ENCODE results near the gene CCDC57.

The CCDC57 gene

DNA sequence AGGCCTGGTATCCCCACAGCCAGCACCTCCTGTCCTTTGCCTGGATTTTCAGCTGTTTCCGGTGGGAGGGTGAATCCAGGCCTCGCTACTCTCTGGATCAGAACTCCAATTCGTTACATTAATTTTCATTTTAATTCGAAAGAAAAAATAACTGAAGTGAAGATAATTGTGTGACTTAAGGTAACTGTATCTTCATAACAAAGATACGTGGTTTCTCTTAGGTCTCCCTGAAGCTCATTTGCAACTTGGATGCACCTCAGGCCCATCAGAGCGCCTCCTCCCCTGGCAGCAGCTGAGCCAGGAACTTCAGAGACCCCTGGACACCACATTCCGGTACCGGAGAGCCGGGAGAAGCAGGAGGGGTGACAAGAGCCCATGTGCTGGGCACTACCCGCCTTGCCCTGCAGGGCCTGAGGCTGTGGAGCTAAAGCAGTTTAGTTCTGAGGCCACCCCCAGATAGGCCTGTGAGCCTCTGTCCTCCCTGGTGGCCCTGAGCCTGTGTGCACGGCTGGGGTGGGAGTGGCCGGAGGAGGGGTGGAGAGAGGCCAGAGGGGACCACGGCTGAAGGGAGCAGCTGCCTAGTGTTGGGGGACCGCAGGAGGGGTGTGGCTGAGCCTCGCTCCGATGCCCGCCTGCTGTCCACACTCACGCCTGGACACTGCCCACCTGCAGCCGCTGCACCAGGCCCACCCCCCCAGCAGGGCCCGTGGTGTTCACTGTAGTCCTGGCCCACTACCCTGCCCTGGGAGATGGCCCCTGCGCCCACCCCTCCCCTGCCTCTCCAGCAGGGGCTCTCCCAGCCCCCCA, 135.7 kb downstream of the CCDC57 start:
- DNase-seq: no peak

GRCh38 chr17:82076018-82076784, 136.4 kb downstream of the CCDC57 start:
- no peak for DNase-seq

- no peak for DNase-seq
These were observed 139.2 kb downstream of the CCDC57 start for GRCh38 chr17:82073446-82073845.

DNA sequence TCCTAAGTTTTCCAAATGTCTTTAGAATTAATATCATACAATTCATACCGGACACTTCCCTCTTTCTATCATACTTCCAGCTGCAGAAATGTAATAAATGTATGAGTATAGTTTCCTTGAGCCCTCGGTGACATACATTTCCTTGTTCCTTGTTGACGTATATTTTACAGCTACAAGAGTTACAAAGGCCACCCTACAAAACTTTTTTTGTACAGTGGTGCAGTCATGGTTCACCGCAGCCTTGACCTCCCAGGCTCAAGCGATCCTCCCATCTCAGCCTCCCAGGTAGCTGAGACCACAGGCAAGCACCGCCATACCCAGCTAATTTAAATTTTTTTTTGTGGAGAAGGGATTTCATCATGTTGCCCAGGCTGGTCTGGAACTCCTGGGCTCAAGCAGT, 139.8 kb downstream of the CCDC57 start:
- no peak for DNase-seq

DNA sequence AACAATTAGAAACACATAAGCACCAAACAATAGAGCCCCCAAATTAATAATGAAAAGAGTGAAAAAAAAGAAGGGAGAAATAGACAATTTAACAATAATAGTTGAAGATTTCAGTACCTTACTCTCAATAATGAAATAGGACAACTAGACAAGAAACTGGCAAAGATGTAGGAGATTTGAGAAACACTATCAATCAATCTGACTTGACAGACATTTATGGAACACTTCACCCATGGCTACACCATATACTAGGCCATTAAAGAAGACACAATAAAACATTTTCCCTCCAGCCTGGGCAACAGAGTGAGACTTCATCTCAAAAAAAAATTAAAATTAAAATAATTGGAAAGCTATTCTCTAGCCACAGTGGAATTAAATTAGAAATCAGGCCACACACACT, 142.0 kb downstream of the CCDC57 start:
- DNase-seq: no peak

GRCh38 chr17:82065638-82066303, 146.9 kb downstream of the CCDC57 start, which contains the start of gene DUS1L:
Gene DUS1L, minus strand, starts transcription at chr17:82065804. Its CDS starts 745 bp downstream, at chr17:82065059.
- peak; percentile 71 for DNase-seq

GRCh38 chr17:82065193-82065637, 147.4 kb downstream of the CCDC57 start:
- DNase-seq: peak; percentile 53

DNA sequence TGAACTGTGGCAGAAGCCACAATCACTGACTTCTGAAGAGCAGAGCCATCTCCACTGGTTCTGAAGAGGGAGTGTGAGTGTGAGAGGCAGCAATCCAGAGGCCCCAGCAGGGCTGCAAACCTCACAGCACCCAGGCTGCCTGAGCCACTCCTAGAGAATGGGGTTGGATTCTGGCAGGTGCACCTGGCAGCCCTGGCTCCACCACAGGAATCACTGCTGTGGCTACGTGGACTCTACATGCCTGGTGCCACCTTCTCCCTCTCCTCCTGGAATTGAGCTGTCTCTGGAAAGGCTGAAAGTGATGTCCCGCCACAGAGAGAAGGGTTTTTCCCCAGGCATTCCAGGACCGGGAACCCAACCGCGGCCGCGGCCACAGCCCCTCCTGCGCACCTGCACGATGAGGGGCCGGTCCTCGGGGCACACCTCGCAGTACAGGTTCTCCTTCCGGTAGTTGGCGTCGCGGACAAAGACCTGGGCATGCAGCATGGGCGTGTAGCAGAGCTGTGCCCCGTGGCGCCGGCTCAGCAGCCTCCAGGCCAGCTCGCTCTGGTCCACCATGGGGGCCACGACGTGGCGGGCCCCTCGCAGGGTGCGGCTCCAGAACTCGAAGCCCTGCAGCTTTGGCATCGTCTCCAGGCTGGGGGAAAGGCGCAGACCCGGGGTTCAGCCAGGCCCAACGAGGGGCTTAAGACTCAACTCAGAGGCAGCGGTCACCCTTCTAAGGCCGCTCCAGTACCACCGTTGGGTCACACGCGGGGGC, 148.0 kb downstream of the CCDC57 start:
- DNase-seq: no peak

DNA sequence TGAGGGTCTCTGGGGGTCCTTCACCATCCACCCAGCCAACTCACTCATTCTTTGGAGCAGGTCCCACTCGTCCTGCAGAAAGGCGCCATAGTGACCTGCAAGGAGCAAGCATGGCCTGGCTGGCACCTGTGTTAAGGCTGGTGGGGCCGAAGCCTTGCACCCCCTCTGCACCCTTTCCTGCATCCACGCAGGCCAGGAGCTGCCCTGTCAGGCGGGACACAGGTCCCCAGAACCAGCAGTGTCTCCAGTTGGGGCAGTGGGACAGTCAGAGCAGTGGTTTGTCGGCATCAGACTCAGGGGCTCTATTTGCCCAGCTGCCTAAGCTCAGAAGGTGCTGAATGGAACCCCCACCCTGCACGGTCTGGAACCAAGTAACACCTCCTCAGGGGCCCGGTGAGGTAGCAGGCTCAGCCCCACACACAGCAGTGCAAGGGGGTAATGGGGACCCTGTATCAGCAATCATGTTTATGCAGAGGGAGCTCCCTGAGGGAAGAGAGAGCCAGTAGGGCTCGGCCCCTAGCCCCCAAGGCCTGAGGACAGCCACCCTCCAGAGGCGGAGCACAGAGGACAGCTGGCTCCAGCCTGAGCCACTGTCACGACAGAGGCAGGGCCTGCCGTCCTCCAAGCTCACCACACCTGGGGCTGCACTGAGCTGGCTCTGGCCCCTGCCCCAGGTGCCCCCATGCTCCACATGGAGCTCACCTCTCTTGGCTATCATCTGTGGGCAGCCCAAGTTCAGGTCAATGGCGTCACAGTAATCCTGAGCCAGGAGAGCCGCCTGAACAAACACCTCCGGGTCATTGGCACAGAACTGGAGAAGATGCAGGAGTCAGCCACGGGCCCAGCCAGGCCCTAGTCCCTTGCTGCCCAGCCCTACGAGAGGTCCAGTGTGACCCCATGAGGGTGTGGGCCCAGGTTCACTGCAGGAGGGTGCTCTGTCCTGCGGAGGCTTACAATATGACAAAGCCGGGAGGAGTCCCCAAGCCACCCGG, 148.9 kb downstream of the CCDC57 start:
- no peak for DNase-seq

DNA sequence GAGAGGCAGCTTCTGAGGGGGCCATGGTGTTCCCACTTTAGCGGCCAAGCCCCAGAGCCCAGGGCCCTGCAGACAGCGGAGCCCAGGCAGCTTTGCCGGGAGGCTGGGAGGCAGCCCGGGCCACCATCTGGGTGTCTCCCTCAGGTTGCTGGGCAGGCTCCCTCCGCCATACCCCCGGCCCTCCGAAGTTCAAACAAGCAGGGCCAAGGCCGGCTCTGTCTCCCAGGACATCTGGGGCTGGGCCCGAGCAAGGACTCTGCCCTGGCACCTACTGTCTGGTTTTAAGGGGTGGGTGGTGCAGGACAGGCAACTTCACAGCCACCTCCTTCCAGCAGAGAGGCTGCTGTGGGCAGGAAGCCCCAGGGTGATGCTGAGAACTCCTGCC, 149.7 kb downstream of the CCDC57 start:
- DNase-seq: no peak

DNA sequence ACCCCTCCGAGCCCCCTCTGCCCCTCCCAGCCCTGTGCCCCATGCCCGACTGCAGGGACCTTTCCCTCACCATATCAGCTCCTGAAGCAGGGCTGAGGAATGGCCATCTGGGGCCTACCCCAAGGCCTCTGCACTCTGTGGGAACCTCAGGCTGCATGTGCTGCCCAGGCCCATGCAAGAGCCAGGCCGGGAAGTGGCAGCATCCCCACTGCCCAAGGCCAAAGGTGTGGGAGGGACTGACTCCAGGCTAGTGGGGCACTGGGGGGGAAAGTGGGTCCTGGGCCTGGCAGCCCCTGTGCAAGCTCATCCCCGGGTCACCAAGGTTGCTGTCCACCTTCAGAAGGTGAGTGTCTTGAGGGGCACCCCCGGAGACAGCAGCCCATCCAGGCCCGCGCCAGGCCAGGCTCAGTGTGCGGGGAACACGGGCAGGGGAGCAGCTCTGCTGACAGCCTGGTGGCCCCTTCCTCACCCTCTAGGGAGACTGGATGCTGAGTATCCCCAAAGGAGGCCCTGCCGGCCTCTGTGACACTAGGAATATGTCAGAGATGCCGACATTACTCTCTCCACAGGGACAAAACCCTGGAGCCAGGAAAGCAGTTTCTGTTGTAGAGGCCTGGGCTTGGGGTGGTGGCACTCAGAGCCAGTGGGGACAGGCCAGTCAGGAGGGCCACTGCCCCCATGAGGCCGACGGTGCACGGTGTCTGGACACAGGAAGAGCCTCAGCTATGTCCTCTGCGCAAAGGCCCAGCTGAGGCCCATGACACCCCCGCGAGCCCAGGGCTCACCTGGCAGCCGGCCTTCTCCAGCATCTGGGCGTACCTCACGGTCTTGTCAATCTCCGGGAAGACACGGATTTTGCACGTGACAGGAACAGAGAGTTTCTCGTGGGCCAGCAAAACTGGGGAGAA, 150.3 kb downstream of the CCDC57 start:
- no peak for DNase-seq

DNA sequence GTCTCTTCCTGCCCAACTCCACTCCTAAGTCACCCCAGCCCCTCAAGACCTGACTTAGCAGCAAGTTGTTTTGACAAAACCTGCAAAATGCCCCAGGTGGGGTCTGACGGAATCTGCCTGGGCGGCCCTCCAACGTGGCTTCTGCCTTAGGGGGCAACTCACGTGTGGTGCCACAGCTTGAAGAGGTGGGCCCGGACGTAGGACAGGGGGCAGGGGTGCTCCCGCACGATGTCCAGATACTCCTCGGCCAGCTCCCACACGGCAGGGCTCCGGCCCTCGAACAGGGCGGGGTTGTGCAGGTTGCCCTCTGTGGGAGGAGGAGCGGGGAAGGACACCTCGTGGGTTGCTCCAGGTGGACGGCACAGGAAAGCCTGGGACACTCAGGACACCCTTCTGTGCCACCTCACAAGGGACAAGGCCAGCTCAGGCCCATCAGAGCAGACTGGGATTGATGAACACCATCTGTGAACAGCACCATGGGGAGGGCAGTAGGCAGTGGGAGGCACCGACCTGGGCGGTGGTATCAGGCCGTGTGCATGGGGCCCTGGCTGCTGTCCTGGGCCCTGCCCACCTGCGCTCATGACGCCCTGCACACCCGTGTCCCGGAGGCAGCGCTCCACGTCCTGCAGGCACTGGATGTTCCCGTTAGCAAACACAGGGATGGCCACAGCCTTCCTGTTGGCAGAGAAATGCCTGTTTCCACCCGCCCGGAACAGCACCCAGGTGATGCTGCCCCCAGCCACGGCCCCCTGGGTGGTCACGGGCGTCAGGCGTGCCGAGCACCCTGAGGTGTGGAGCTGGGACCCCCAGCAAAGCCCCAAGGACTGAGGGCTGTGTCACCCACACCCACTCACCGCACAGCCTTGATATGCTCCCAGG, 151.4 kb downstream of the CCDC57 start:
- DNase-seq: no peak

- DNase-seq: no peak
These were observed 152.0 kb downstream of the CCDC57 start for GRCh38 chr17:82060614-82061013.

DNA sequence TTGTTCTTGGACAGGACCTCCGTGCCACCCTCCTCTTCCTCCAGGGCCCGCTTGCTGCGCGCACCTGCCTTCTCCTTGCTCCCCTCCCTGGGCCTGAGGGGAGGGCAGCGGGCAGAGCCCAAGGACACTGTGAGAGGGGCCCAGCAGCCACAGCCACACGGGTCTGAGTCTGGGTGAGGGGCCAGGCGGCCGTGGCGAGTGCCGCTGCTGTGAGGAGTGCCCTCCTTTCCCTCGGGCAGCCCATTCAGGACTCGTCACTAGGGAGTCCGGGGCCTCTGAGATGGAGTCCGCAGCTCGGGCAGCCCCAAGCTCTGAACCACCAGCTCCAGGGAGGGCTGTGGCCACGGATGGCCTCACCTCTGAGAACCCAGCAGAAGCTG, 152.7 kb downstream of the CCDC57 start:
- DNase-seq: no peak

- DNase-seq: no peak
These were observed 153.2 kb downstream of the CCDC57 start for GRCh38 chr17:82059272-82060000.

DNA sequence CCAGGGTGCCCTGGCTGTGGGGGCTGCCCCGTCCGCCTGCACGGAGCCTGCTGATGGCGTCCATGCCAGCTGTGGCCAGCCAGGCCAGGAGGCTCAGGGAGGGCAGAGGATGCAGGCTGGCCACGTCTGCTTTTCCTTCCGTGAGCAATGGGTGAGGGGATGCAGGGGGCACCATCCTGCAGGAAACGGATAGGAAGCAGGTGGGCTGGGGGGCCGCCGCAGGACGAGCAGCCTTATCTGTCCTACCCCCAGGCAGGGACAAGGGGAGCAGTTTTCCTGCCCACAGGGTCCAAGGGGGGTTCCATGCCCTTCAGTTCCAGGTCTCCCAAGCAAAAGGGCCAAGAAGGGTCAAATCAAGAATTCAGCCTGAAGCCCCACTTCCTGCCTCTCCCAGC, 153.8 kb downstream of the CCDC57 start:
- DNase-seq: no peak

DNA sequence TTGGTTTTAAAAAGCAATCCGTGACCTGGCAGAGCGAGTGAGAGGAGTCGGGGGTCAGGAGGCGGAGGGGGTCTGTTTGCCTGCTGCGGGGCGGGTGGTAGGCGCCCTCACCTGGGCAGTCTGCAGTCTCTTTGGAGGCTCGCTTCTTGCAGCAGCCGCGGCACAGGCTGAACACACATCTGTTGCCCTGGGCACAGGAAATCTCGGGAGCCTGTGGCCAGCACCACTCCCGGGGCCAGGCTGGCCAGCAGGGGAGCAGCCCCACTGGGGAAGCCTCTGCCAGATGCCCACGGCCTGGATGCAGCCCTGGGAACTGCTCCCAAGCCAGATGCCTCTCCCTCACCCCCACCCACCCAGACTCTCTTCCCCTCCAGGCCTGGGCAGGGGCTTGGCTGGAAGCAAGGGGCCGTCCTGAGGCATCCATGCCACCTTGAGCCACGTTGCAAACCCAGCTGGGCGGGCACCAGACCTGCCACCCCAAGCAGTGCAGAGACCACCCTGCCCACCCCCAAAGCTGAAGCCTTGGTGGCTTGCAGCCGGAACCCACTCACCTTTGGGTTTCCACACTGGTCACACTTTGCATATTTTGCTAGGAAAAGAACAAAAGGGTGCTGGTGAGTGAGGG, 154.3 kb downstream of the CCDC57 start:
- no peak for DNase-seq

All from activated naive CD4-positive, alpha-beta T cell treated with anti-CD3 and anti-CD28 coated beads, Interleukin-2, amount 50 U/mL, for 16 hours (primary cell).